ENCODE data around the gene CTCFL.
"Not testable (repeated sequence)": the region's sequence is repeated elsewhere in the genome, so short reads cannot be mapped to it uniquely, and the experiment has no call there.

CTCFL gene

DNA sequence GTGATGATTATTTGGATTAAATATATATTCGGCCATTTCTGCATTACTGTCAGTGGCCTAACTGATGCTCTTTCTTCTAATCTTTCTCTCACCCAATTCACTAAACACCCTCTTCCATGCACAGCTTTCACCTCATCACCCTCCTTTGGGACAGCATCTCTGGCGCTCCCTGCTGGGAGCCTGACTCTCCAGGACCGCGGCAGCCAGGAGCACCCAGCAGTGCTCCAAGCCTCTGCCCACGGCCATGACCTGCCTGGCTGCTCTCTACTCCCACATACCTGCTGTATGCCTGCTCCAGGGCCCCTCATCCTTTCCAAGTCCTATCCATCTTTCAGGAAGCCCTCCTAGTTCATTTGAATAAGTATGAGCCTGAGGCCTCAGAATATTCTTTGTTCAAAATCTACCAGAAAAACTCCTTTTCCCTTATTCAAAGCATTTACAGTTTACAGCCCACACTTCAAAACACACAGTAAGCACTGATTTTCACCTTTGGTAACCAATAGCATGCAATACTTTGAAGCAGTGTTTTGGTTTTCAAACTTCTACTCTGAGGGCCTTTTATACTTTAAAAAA is 15.2 kb downstream of the CTCFL start:
- no peak for DNase-seq (ENCODE audit: low read depth in 2 of 2)

DNA sequence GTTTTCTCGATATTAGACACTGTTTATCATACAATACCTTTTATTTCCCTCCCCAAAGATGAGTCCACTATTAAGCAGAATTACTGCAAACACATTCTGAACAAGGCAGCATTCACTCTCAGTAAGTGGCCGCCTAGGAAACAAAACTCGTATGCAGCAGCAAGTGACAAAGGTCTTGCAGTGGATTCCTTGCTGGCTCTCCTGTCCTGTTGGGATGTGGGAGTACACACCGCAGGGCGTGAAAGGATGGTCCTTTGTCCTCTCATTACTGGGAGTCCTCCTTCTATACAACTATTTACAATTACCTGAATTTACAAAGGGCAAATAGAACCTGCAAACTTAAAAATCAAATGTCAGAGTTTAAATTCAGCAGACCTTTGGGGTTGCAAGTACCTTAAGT is 16.1 kb downstream of the CTCFL start:
- DNase-seq (ENCODE audit: low read depth in 2 of 2), result no peak

DNA sequence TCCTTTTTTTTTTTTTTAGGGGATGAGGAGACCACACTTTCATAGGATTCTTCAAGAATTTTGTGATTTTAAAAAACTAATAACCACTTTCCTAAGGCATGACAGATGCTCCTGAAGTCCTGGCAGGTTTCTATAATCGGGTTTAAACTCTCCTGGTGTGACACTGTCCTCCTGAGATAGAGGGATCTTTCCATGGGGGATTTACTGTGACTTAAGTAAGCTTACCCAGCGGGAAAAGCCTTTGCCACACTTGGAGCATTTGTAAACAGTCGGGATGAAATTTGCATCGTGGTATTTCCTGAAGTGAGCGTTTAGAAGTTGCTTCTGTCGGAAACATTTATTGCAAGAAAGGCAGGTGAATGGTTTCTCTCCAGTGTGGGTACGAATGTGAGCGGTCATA is 16.6 kb downstream of the CTCFL start:
- no peak for DNase-seq (ENCODE audit: low read depth in 2 of 2)

DNA sequence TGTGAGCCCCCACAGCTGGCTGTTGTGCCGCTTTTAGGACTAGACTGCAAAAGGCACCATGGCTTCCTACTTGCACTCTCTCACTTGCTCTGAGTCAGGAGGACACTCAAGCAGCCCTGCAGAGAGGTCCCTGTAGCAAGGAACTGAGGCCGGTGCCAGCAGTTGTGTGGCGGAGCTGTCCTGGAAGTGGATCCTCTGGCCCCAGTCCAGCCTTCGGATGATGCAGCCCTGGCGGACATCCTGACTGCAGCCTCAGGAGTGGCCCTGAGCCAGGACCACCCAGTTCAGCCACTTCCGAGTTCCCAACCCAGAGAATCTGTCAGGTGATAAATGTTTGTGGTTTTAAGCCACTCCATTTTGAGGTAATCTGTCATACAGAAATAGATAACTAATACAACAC is 17.5 kb downstream of the CTCFL start:
- no peak for DNase-seq (ENCODE audit: low read depth in 2 of 2)

DNA sequence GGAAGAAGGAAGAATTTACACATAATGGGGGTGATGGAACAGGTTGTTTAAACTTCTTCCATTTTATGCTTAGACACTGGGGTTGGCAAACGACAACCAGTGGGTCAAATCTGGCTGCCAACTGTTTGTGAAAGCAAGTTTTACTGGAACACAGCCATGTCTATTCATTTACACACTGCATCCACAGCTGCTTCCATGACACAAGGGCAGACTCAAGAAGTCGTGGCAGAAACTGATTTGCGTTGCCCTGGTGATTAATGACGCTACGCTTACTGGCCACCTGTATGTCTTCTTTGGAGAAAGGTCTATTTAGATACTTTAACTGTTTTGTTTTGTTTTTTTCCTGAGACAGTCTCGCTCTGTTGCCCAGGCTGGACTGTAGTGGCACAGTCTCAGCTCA is 19.0 kb downstream of the CTCFL start:
- DNase-seq (ENCODE audit: low read depth in 2 of 2), result no peak

DNA sequence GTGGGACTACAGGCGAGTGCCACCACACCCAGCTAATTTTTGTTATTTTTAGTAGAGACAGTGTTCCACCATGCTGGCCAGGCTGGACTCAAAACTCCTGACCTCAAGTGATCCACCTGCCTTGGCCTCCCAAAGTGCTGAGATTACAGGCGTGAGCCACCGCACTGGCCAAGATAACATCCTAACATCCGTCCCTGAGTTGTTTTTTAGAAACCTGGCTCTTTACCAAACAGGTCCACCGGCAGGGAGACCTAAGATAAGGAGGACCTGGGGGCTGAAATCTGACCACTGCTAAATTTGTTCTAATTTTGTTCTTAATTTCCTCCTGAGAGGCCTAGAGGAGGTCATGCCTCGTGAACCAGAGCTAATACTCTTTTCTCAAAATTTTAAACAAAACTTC is 20.5 kb downstream of the CTCFL start:
- DNase-seq (ENCODE audit: low read depth in 2 of 2), result no peak

DNA sequence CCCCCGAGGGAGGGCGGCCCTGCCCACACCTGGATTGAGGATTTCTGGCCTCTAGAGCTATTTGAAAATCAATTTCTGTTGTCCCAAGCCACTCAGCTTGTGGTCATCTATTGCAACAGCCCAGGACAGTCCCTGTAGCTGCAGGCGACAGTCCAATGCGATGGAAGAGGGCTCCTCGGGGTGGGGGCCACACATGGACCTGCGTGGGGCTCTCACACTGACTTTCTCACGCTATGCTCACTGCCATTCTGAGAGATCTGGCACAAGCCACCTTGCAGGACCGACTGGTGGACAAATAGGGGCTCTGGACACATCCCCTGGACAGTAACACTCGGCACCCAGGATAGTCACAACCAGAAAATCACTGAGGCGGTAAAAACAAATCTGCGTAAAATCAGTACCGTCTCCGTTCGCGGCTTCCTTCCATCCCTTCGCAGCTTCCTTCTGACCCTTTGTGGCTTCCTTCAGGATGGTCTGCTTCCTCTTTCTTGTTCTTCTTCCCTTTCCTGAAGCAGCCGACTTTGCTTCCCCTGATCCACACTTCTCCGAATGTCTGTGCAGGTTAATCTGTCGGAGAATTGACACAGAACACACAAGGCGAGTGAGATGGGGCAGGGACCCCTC is 21.8 kb downstream of the CTCFL start:
- no peak for DNase-seq (ENCODE audit: low read depth in 2 of 2)

DNA sequence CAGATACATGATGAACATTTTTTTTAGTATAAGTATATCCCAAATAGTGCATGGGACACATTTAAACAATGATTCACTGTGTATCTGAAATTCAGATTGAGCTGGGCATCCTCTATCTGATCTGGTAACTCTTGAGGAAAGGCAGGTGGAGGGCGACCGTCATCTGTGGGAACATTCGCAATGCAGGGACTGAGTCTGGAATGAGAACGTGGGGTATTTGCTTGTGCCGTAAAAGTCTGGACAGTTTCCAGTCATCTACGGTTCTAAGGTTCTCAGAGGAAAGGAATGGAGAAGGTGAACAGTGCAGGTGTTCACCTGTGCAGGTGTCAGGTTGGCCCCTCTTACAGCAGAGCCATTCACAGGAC is 22.6 kb downstream of the CTCFL start:
- DNase-seq (ENCODE audit: low read depth in 2 of 2), result no peak

DNA sequence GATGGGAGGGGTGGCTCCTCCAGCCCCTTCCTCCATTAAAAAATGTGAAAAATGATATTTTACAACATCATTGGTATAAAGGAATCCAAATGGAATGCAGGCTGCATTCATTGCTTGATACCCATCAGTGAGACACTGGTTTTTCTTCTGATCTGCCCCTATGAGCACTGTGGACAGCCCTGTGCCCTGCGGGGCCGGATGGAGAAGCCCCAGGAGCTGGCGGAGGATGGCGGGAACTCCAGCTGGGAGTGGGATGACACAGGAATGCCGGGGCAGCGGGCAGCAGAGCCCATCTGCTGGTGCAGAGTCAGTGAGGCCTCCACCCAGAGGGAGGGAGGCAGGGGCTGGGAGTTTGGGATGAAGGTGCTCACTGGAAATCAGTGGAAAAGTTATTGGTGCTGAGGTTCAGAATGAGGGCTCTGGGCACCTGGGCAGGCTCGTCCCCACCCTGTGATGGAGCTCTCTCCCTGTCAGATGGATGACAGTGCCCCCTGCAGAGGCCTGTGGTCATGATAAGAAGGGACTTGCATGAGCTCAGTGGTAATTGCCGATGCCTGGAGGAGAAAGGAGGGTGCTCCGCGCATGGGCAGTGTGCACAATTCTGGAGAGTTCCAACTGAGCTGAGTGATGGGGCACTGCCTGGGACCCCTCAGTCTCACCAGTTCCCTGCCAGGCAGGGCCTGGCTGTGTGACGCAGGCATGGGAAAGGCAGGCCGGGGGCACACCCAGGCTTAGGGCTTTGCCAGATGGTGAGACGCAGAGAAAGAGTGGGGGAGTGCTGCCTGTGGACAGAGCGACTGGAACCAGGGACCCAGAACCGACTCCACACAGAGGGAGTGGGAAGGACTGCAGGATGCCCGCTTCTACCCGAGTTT is 23.2 kb downstream of the CTCFL start:
- DNase-seq (ENCODE audit: low read depth in 2 of 2), result no peak

DNA sequence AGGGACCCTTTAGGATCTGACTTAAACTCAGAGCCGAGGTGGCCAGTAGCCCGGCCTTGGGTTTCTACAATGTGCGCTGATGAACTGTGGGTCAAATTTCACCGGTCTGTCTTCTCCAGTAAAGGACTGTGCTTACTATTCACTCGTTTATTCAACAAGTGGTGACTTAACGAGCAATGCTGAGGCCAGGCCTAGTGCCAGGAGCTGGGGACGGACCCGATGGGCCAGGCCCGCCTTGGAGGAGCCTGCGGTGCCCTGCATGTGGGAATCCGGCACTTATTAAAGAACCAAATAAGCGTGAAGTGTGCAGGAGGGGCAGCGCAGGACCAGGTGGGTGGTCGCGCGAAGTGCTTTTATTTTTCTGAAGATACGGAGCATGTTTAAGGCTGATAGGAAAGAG is 24.0 kb downstream of the CTCFL start:
- DNase-seq (ENCODE audit: low read depth in 2 of 2), result no peak

DNA sequence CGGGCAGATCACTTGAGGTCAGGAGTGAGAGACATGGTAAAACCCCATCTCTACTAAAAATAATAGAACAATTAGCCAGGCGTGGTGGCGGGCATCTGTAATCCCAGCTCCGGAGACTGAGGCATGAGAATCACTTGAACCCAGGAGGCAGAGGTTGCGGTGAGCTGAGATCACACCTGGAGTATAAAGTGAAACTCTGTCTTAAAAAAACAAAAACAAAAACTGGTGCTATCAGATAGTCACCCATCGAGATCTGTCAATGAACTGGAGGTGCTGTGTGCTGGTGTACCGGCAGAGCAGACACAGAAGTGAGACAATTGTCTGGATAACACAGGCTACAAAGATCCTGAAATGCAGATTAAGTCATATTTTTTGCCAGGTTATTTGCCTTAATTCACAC is 24.7 kb downstream of the CTCFL start:
- no peak for DNase-seq (ENCODE audit: low read depth in 2 of 2)

DNA sequence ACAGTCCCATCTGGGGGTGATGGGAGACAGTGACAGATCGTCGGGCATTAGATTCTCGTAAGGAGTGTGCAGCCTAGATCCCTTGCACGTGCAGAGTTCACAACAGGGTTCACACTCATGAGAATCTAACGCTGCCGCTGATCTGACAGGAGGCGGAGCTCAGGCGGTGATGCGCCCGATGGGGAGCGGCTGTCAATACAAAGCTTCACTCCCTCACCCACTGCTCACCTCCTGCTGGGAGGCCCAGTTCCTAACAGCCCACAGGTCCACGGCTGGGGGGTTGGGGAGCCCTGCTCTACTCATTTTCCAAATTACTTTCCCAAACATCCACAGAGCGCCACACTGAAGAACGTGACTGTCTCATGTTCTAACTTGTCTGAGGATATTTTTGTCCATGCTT is 25.3 kb downstream of the CTCFL start:
- DNase-seq (ENCODE audit: low read depth in 2 of 2), result no peak

DNA sequence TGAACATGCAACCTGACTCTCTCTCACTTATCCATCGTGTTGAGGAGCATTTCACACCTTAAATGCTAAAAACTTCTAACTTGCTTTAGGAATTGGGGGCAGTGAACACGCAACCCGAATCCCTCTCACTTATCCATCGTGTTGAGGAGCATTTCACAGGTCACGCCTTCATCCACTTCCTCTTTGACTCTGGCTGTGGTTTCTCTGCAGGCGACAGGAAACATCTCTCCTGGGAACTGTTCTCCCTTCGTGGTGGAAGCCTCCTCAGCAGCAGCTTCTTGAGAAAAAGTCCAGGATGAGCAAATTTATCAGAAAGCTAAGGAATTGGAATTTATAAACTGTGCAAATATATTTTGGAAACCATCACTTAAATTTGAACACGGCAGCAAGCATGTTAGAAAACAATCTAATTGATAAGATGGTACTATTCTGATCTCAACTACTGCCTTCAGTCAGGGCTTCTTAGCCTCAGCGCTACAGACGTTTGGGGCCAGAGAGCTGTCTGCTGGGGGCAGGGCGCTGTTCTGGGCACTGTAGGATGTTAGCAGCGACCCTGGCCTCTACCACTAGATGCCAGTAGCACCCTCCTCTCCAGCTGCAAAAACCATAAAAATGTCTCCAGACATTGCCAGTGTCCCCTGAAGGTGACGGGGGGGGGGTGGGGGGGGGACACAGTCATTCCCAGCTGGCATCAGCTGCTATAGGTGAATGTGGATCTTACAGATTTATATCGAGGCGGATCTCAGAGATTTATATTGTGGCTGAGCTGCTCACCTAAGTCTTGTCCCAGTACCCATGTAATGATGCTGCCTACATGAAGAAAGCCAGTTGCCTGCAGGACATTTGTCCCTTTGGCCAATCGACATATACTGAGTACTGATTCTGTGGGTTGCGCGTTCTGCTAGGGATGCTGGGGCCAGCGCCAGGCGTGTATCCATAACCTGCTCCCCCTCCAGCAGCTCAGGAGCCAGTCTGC is 26.2 kb downstream of the CTCFL start:
- DNase-seq (ENCODE audit: low read depth in 2 of 2), result no peak

DNA sequence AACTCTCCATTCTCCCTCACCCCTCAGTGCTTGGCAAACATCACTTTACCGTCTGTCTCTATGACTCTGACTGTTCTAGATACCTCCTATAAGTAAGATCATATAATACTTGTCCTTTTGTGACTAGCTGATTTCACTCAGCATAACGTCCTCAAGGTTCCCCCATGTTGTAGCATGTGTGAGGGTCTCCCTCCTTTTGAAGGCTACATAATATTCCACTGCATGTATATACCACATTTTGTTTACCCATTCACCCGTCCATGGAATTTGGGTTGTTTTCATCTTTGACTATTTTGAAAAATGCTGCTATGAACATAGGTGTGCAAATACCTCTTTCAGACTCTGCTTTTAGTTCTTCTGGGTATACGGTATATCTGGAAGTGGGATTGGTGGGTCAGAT is 28.3 kb downstream of the CTCFL start:
- DNase-seq (ENCODE audit: low read depth in 2 of 2), result no peak

DNA sequence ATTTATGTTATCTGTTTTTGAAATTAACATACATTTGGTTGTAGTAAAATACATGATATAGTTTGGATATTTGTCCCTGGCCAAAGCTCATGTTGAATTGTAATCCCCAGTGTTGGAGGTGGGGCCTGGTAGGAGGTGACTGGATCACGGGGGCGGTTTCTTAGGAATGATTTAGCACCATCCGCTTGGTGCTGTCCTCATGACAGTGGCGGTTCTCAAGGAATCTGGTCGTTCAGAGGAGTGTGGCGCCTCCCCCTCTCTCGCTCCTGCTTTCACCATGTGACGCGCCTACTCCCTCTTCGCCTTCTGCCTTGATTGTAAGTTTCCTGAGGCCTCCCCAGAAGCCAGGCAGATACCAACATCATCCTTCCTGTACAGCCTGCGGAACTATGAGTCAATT is 29.0 kb downstream of the CTCFL start:
- no peak for DNase-seq (ENCODE audit: low read depth in 2 of 2)

DNA sequence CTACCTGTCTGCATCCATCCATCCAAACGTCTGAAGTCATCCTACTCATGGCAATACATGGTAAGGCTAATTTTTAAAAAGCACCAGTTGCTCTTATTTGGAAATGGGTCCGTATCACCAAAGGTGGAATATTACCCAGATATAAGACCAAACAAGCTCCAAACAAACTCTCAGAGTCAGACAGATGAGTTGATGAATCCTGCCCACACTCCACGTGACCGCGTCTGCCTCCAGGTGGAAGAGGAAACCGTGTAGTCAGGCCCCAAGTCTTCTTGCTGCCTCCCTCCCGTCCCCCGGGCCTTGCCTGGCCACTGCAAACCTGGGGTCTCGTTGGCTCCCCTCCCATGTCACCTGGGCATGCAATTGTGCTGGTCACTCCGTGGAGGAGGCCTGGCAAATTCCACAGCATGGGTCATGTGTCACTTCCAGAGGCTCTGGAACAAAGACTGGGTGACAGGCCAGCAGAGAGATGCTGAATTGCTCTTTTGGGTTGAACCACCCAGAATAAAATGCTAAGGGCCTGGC is 31.8 kb downstream of the CTCFL start:
- no peak for DNase-seq (ENCODE audit: low read depth in 2 of 2)

DNA sequence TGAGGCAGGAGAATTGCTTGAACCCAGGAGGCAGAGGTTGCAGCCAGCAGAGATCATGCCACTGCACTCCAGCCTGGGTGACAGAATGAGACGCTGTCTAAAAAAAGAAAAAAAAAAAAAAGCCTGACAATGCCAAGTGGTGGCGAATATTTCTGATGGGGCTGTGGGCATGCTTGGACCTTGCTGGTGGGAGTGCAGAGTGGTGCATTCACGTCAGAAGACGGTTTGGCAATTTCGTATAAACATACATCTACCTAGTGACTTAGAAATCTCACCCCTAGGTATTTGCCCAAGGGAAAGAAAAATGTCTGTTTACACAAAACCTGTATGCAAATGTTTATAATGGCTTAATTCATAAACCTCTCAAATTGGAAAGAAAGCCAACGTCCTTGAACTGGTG is 33.6 kb downstream of the CTCFL start:
- DNase-seq (ENCODE audit: low read depth in 2 of 2), result no peak

DNA sequence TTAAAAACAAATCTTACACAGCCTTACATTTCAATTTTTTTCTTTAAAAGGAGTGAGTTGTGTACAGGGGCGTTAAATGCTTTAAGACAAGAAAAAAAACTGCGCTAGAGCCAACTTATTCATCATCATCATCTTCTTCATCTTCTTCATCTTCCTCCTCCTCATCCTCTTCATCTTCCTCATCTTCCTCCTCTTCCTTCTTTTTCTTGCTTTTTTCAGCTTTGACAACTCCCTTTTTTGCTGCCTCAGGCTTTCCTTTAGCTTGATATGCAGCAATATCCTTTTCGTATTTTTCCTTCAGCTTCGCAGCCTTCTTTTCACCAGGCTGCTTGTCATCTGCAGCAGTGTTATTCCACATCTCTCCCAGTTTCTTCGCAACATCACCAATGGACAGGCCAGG is 36.7 kb downstream of the CTCFL start:
- not testable (repeated sequence) for DNase-seq (ENCODE audit: low read depth in 2 of 2)

DNA sequence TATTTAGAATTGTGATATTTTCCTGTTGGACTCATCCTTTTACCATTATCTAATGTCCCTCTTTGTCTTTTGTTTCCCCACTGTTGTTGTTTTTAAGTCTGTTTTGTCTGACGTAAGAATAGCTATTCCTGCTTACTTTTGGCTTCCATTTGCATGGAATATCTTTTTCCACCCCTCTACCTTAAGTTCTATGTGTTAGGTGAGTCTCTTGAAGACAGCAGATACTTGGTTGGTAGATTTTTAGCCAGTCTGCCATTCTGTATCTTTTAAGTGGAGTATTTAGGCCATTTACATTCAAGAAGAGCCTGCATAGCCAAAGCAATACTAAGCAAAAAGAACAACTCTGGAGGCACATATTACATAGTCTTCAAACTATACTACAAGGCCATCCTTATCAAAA is 39.2 kb downstream of the CTCFL start:
- DNase-seq (ENCODE audit: low read depth in 2 of 2), result no peak

DNA sequence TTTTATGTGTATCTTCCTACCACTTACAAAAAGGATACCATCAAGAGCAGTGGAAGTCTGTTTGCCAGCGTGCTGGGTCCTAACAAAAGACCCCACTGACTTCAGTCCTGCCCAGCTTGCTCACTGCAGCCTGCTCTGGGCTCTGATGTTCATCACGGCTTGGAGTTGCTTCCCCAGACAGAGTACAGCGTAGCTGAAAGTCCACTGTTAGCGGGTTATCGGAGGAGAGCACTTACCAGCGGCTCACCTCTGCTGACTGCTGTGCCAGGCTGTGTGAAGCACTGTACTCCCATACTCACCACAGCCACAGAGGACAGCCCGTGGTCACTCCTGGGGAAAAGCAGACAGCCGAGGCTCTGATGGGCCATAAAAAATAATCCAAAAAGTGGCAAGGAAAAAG is 40.2 kb downstream of the CTCFL start:
- DNase-seq (ENCODE audit: low read depth in 2 of 2), result no peak

DNA sequence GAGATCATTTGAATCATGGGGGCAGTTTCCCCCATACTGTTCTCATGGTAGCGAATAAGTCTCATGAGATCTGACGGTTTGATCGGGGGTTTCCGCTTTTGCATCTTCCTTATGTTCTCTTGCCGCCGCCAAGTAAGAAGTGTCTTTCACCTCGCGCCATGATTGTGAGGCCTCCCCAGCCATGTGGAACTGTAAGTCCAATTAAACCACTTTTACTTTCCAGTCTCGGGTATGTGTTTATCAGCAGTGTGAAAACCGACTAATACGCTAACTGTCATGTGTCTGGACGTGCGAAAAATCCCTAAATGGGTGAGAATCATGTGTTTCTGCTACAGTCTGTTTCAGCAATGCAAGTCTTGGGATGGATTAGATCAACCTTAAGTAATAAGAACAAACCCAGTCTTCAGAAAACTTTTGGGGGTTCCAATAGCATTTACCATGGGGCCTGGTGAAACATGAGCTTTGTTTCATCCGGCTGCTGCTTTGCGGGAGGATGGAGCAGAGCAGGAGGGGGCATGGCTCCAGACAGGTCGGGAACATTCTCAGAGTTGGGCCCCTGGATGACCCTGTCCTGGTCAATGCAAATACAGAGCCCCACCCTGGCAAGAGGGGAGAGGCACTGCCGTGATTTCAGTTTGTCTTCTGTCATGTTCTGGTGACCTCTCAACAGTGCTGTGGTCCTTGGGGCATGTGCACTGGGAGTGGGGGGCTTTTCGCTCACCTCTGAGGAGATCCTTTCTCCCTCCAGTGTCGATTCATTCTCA is 41.5 kb downstream of the CTCFL start:
- no peak for DNase-seq (ENCODE audit: low read depth in 2 of 2)
